Esophagus squamous epithelium (tissue), 4 donors: ENCODE data around the gene HEY2.

ENCODE experiments used
- POLR2A ChIP-seq, 4 donors: fragments of 450-650 bp; IDR thresholded peaks; one replicate each; pipeline ENCODE4 v1.6.1; 2017; ENCODE audit warnings: antibody characterized with exemption in 4 of 4, mild to moderate bottlenecking in 4 of 4, moderate library complexity in 3 of 4
- TF ChIP-seq, protein P1 (sequence below), 6 experiments: fragments of 450-650 bp in 4 of 6; fragments of 200-600 bp in 2 of 6; sonication (generic) in 2 of 6; IDR thresholded peaks; one replicate each; pipeline ENCODE4 v1.5.1; 2016 to 2019; ENCODE audit warnings: antibody characterized with exemption in 6 of 6, mild to moderate bottlenecking in 4 of 6, moderate library complexity in 4 of 6

DNA sequence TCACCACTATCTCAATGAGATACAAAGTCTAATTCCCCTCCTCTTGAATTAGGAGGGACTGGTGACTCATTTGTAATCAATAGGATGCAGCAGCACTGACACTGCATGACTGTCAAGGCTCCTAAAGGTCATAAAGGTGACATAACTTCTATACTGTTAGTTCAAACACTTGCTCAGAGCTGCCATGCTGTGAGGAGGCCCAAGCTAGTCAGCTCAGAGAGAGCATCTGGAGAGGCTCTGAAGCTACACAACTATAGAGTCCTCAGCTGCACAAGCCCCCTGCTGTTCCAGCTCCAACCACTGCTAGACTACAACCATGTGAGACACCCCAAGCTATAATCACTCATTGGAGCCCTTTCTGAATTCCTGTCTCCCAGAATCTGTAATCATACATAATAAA is 17.0 kb upstream of the HEY2 start:
- TF ChIP-seq, protein P1, sequence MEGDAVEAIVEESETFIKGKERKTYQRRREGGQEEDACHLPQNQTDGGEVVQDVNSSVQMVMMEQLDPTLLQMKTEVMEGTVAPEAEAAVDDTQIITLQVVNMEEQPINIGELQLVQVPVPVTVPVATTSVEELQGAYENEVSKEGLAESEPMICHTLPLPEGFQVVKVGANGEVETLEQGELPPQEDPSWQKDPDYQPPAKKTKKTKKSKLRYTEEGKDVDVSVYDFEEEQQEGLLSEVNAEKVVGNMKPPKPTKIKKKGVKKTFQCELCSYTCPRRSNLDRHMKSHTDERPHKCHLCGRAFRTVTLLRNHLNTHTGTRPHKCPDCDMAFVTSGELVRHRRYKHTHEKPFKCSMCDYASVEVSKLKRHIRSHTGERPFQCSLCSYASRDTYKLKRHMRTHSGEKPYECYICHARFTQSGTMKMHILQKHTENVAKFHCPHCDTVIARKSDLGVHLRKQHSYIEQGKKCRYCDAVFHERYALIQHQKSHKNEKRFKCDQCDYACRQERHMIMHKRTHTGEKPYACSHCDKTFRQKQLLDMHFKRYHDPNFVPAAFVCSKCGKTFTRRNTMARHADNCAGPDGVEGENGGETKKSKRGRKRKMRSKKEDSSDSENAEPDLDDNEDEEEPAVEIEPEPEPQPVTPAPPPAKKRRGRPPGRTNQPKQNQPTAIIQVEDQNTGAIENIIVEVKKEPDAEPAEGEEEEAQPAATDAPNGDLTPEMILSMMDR (IDR thresholded peaks at IDR 0.05), result no peak
- TF ChIP-seq POLR2A (IDR thresholded peaks at IDR 0.05), result no peak
